KOPT-K1 (cell line): ENCODE data around the gene LRIG1.

ENCODE experiments used
- H3K27ac ChIP-seq: fragments of 200-600 bp; sonication (generic); 2 replicates; pipeline ENCODE4 v1.5.1; 2016; ENCODE audit warnings: antibody characterized with exemption, mild to moderate bottlenecking, low read depth, low read length; ENCODE audit not compliant: poor library complexity, severe bottlenecking
- H3K36me3 ChIP-seq: fragments of 200-600 bp; sonication (generic); 2 replicates; pipeline ENCODE4 v1.5.1; 2017; ENCODE audit warnings: antibody characterized with exemption, mild to moderate bottlenecking, low read length, moderate library complexity; ENCODE audit not compliant: insufficient read depth
- H3K9me3 ChIP-seq: fragments of 200-600 bp; sonication (generic); 2 replicates; pipeline ENCODE4 v1.5.1; 2017; ENCODE audit warnings: antibody characterized with exemption, low read length, mild to moderate bottlenecking; ENCODE audit not compliant: insufficient read depth, poor library complexity, severe bottlenecking

The LRIG1 gene

GRCh38 chr3:66396888-66397287, 103.9 kb downstream of the LRIG1 start:
- no peak overlapping the region for H3K27ac ChIP-seq
- no peaks in the 10 kb centered on the region for H3K36me3 ChIP-seq
- H3K9me3 ChIP-seq, result no peaks in the 10 kb centered on the region

GRCh38 chr3:66396161-66396760, 104.6 kb downstream of the LRIG1 start:
- Histone ChIP-seq H3K9me3 (no peaks in the 10 kb centered on the region), H3K27ac (no peak overlapping the region), H3K36me3 (no peaks in the 10 kb centered on the region)

- no peaks in the 10 kb centered on the region for H3K36me3 ChIP-seq
- H3K9me3 ChIP-seq, result no peaks in the 10 kb centered on the region
- H3K27ac ChIP-seq, result no peak overlapping the region
Measured at GRCh38 chr3:66395635-66396034, 105.2 kb downstream of the LRIG1 start.

- H3K27ac ChIP-seq, result peak overlapping the region; percentile 78
- H3K36me3 ChIP-seq, result no peaks in the 10 kb centered on the region
- H3K9me3 ChIP-seq, result no peaks in the 10 kb centered on the region
Measured at GRCh38 chr3:66394753-66395249, 106.0 kb downstream of the LRIG1 start.

- Histone ChIP-seq H3K9me3 (no peaks in the 10 kb centered on the region), H3K36me3 (no peaks in the 10 kb centered on the region), H3K27ac (peak overlapping the region; percentile 78)
Measured at GRCh38 chr3:66394019-66394752, 106.6 kb downstream of the LRIG1 start.

GRCh38 chr3:66393333-66394005, 107.4 kb downstream of the LRIG1 start:
- Histone ChIP-seq H3K27ac (peak overlapping the region; percentile 78), H3K9me3 (no peaks in the 10 kb centered on the region), H3K36me3 (no peaks in the 10 kb centered on the region)

- H3K9me3 ChIP-seq, result no peaks in the 10 kb centered on the region
- H3K27ac ChIP-seq, result peak overlapping the region; percentile 78
- H3K36me3 ChIP-seq, result no peaks in the 10 kb centered on the region
Measured at GRCh38 chr3:66392966-66393332, 107.9 kb downstream of the LRIG1 start.

- Histone ChIP-seq H3K27ac (peak overlapping the region; percentile 78), H3K9me3 (no peaks in the 10 kb centered on the region), H3K36me3 (no peaks in the 10 kb centered on the region)
Measured at GRCh38 chr3:66392512-66392911, 108.3 kb downstream of the LRIG1 start.

GRCh38 chr3:66390013-66390412, 110.8 kb downstream of the LRIG1 start:
- peaks cover 23% of the 10 kb centered on the region for H3K36me3 ChIP-seq
- H3K9me3 ChIP-seq, result peaks cover 21% of the 10 kb centered on the region
- no peak overlapping the region for H3K27ac ChIP-seq

GRCh38 chr3:66386925-66387650, 113.7 kb downstream of the LRIG1 start:
- Histone ChIP-seq H3K9me3 (peaks cover 24% of the 10 kb centered on the region), H3K36me3 (peaks cover 53% of the 10 kb centered on the region), H3K27ac (no peak overlapping the region)

GRCh38 chr3:66386011-66386924, 114.6 kb downstream of the LRIG1 start:
- Histone ChIP-seq H3K9me3 (peaks cover 24% of the 10 kb centered on the region), H3K36me3 (peaks cover 61% of the 10 kb centered on the region), H3K27ac (no peak overlapping the region)

- Histone ChIP-seq H3K36me3 (peaks cover 73% of the 10 kb centered on the region), H3K9me3 (peaks cover 24% of the 10 kb centered on the region), H3K27ac (no peak overlapping the region)
Measured at GRCh38 chr3:66385066-66385465, 115.8 kb downstream of the LRIG1 start.

GRCh38 chr3:66383998-66384745, 116.7 kb downstream of the LRIG1 start:
- H3K9me3 ChIP-seq, result peaks cover 24% of the 10 kb centered on the region
- H3K36me3 ChIP-seq, result peaks cover 82% of the 10 kb centered on the region
- no peak overlapping the region for H3K27ac ChIP-seq

- H3K9me3 ChIP-seq, result peaks cover 24% of the 10 kb centered on the region
- H3K27ac ChIP-seq, result no peak overlapping the region
- peaks cover 87% of the 10 kb centered on the region for H3K36me3 ChIP-seq
Measured at GRCh38 chr3:66383023-66383422, 117.8 kb downstream of the LRIG1 start.
